Hematopoietic multipotent progenitor cell treated with erythropoietin and hydrocortisone succinate and interleukin-3 and kit ligand, for 8 days (in vitro differentiated cells): ENCODE measurements around the gene CCDC27.

Source experiments
- DNase-seq: peaks from one replicate; pipeline ENCODE4 v3.0.0-alpha.2; 2015

The CCDC27 gene

DNA sequence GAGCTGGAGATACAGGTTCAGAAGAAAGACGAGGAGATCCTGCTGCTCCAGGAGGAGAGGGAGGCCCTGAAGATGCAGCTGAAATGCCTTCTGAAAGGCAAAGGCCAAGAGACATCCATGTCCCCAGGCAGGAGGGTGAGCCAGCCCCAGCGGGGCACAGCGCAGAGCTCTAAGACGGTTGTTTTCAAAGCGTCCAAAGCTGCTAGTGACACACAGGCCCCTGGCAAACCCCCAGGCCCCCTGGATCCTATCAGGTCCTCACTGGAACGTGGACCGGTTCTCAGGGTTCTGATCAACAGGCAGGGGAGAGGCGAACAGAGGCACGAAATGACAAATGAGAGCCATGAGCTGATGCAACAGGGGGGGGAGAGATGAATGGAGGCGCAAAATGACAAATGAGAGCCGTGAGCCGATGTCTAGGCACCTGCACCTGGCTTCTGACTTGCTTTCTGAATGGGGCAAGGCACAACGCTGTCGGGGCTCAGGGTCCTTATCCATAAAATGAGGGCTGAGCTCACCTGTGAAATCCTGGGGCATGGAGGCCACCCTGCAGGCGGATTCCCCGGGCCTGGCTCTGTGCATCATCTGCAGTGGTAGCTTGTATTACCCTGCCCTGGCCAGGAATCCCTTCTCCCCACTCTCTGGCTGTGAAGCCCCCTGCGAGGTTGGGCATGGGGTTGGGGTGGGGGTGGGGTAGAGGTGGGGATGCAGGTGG, 9.2 kb downstream of the CCDC27 start:
- no peak for DNase-seq

DNA sequence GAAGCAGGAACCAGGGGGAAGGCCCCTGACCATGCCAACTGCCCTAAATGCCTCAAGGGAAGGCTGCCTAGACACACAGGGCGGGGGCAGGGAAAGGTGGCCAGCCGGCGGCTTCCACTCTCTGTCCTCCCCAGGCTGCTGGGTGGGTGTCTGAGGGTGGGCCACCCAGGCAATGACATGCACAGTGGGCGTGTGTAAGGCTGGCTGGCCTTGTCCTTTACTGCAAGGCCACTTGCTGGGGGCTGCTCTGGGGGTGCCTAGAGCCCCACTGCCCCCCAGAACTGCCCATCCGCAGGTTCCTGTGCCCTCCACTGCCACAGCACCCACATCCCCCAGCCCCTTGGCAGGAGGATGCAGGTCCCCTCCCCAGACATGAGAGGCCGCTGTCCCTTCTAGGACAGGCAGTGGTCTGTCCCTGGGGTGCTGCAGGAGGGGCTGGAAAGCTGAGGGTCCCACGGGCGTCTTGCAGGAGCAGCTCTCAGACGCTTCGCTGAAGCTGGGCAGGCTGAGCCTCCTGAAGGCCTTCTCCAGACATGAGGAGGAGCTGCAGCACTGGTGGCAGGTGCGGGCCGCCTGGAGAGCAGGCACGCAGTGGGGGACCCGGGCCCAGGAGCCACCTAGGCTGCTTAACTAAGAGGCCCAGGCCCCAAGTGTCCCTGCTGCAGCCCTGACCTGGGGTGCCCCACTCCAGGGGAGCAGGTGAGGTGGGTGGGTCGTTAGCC, 10.1 kb downstream of the CCDC27 start:
- DNase-seq, result no peak

GRCh38 chr1:3762873-3763228, 10.6 kb downstream of the CCDC27 start:
- DNase-seq, result no peak

GRCh38 chr1:3763351-3764125, 11.3 kb downstream of the CCDC27 start:
- no peak for DNase-seq

GRCh38 chr1:3767328-3767925, 15.2 kb downstream of the CCDC27 start:
- DNase-seq, result no peak

- no peak for DNase-seq
These were observed 16.7 kb downstream of the CCDC27 start for GRCh38 chr1:3768811-3769390.

DNA sequence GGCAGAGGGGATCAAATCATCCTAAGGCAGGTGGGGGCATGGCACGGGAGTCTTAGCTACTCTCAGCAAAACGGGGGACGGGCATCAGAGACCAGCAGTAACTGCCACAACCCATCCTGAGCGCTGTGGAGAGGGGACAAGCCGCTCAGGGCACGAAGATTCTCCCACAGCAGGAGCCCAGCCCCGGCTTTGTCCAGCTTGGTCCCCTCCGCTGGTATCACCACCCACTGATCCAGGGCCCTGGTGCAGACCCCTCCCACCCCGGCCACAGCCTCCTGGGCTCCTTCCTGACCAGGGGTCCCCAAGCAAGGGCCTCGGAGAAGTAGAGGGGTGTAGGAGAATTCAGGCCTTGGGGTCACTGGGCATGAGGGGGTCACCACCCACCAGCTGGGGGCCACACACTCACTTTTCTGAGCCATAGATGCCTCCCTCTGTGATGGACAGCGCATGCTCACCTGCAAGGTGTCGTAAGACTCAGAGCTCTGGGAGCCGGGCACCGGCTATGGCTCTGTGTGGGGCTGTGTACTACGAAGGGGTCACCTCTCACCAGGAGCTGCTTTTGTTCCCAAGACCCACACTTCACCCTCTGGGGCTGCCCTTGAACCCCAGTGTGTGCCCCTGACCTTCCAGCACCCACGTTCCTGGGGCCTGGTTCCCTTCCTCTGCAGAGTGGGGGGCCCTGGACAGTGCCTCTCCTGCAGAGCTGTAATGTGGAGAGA, 18.0 kb downstream of the CCDC27 start:
- no peak for DNase-seq

- DNase-seq, result peak; percentile 40
These were observed 19.1 kb downstream of the CCDC27 start for GRCh38 chr1:3771108-3772026.

DNA sequence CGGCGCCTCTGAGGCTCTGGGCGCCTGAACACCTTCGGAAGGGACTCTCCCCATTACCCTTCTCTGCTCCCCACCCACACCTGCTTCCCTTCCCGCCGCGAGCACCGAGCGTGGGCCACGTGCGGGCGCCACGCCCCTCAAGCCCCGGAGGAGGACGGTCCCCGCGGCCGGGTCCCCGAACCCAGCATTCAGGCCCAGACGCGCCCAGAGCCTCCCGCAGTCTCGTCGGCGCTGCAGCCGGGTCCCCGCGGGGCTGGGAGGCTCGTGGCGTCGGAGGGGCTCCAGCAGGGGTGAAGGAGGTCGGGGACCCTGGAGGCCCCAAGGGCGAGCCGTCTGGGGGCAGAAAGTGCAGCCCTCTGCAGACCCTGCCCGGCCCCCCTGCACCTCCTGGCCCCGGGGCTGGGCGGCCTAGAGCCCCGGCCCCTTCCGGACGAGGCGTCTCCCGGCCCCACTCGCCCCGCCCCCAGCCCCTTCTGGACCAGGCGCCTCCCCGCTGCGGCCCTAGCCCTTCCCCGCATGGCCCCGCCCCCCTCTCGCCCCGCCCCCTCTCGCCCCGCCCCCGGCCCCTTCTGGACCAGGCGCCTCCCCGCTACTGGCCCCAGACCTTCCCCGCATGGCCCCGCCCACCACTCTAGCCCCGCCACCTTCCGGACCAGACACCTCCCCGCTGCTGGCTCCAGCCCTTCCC, 19.9 kb downstream of the CCDC27 start:
- DNase-seq, result peak; percentile 87

DNA sequence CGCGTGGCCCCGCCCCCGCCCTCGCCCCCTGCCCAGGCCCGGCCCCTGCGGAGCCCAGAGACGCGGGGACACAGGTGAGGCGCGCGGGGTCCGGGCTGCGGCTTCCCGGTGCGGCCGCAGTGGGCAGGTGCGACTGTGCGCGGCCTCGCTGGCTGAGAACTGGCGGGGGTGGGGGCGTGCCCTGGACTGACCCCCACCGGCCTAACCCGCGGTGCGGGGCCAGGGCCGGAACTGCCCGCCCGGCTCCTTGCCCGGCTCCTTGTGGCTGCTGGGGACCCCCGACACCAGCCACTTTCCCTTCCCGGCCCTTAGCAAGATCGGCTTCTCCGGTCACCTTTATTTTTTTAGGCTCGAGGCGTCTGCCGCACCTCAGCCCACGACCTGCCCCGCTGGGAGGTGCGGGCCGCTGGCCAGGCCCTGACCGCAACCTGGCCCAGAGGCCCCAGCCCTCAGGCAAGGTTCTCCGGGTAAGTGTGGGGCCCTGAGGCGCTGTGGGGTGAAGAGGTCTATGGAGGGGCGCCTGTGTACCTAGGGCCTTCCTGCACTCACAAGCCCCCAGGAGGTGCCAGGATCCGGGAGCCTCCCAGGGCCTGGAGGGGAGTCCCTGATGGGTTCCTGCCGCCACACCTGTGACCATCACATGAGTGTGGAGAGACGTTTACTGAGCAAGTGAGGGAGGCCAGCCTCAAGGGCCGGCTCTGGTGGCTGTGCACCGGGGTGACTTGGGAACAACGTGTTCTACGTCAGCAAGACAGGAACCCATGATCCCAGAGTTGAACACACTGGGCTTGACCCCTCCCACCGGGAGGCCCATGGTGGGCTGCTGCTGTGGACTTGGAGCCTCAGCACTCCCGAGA, 20.7 kb downstream of the CCDC27 start, which contains the start of gene SMIM1:
Gene SMIM1, plus strand, starts transcription at position 35 of the 857 bp plus-strand sequence. CDS start 2,625 bp downstream, outside the sequence.
- peak; percentile 70 for DNase-seq

- peak; percentile 55 for DNase-seq
These were observed 21.5 kb downstream of the CCDC27 start for GRCh38 chr1:3773572-3774275.

DNA sequence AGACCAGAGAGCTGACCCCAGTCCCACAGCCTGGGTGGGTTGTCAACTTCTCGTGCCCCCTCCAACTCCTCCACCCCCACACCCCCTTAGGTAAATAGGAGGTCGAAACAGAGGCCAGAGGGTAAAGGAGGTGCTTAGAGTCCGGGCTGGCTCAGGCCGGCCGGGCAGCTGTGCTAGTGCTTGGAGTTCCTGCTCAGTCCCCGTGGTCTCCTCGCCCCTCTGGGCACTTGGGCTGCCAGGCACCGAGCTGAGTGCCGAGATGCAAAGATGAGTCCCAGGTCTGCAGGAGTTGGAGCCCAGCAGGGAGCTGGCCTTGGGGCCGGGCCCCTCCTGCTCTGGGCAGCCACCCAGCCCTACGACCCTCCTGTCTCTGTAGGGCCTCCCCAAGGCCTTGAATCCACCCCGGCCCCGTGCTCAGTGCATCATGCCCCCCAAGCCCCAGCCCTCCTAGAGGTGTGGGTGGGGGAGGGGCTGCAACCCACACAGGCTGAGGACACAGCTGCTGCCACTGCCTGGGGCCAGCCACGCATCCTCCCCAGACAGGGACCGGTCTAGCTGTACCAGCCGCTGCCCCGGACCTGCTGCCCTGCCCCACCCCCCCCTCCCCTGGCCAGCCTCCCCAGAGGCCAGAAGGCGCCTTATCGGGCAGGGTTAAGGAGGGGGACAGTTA, 22.2 kb downstream of the CCDC27 start:
- DNase-seq, result no peak

GRCh38 chr1:3774946-3775489, 22.8 kb downstream of the CCDC27 start:
- peak; percentile 97 for DNase-seq

DNA sequence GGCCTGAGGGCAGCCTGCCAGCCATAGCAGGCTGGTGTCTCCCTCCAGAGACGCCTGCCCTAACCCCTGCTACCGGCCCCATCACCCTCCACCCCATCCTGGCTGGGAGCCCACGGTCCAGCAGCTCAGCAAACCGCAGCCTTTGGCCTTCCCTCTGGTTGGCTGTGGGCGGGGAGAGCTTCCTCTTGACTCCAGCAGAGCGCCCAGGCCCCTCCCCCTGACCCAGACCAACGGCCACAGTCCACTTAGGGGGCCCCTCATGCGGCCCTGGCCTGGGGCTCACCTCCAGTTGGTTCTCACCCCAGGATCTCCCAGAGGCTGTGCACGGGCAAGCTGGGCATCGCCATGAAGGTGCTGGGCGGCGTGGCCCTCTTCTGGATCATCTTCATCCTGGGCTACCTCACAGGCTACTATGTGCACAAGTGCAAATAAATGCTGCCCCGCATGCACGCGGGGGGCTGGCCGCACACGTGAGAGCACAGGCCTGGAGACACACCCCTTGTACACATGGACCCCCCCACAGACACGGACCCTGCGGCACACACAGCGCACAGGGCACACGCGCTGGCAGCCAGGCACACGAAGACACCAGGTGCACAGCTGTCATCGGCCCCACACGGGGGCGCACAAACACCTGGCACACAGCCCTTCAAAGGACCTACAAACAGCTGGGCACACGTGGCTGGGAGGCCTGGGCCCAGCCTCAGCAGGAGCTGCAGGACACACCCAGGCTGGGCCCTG, 23.4 kb downstream of the CCDC27 start:
- DNase-seq, result peak; percentile 93

GRCh38 chr1:3776231-3776961, 24.1 kb downstream of the CCDC27 start:
- DNase-seq, result peak; percentile 61

DNA sequence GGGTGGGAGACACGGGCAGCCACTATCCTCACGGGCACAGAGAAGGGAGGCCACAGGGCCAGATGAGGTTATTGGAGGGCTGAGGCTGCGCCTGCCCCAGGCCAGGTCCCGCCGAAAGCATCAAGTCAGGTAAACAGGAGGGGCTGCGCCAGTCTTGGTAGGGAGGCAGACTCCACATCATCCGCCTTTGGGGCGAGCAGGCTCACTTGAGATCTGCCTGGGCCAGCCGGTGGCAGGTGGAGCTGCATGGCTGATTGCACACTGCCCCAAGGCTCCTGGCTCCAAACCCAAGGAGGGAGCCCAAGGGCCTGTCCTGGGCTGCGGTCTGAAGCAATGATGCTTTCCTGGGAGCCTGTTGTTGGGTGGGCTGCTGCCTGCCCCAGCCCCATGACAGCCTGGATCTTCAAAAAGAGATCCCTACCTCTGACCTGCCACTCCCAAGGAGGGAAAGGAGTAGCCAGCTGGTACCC, 24.9 kb downstream of the CCDC27 start:
- DNase-seq, result peak; percentile 34
